Hematopoietic multipotent progenitor cell treated with erythropoietin and hydrocortisone succinate and interleukin-3 and kit ligand, for 8 days (in vitro differentiated cells): Measurements from ENCODE around the gene MEGF6.

Experiments used
- DNase-seq: peaks from one replicate; pipeline ENCODE4 v3.0.0-alpha.2; 2015

The MEGF6 gene

GRCh38 chr1:3515774-3516480 is 95.4 kb downstream of the MEGF6 start:
- DNase-seq = peak; percentile 63

- DNase-seq = no peak
These were observed 96.0 kb downstream of the MEGF6 start for GRCh38 chr1:3515272-3515671.

GRCh38 chr1:3514404-3514803 is 96.9 kb downstream of the MEGF6 start:
- no peak for DNase-seq

GRCh38 chr1:3511856-3512255 is 99.5 kb downstream of the MEGF6 start:
- DNase-seq = no peak

GRCh38 chr1:3511306-3511705 is 100.0 kb downstream of the MEGF6 start:
- no peak for DNase-seq

GRCh38 chr1:3510956-3511250 is 100.4 kb downstream of the MEGF6 start:
- no peak for DNase-seq

GRCh38 chr1:3510136-3510955 is 101.0 kb downstream of the MEGF6 start:
- DNase-seq = no peak

- no peak for DNase-seq
These were observed 101.6 kb downstream of the MEGF6 start for GRCh38 chr1:3509721-3510120.

GRCh38 chr1:3508757-3509415 is 102.4 kb downstream of the MEGF6 start:
- no peak for DNase-seq

GRCh38 chr1:3507636-3508275 is 103.6 kb downstream of the MEGF6 start:
- no peak for DNase-seq

GRCh38 chr1:3506943-3507342 is 104.4 kb downstream of the MEGF6 start:
- DNase-seq = no peak

- DNase-seq = no peak
These were observed 105.3 kb downstream of the MEGF6 start for GRCh38 chr1:3506041-3506440.

GRCh38 chr1:3505161-3505560 is 106.1 kb downstream of the MEGF6 start:
- DNase-seq = no peak

- DNase-seq = no peak
These were observed 106.5 kb downstream of the MEGF6 start for GRCh38 chr1:3504822-3505153.

GRCh38 chr1:3504151-3504821 is 107.0 kb downstream of the MEGF6 start:
- DNase-seq = no peak

GRCh38 chr1:3503525-3503886 is 107.8 kb downstream of the MEGF6 start:
- DNase-seq = no peak

GRCh38 chr1:3502641-3503524 is 108.4 kb downstream of the MEGF6 start:
- DNase-seq = no peak

GRCh38 chr1:3501856-3502640 is 109.3 kb downstream of the MEGF6 start:
- DNase-seq = peak; percentile 10

- no peak for DNase-seq
These were observed 109.9 kb downstream of the MEGF6 start for GRCh38 chr1:3501437-3501836.

- no peak for DNase-seq
These were observed 111.0 kb downstream of the MEGF6 start for GRCh38 chr1:3500265-3500835.

GRCh38 chr1:3499611-3500010 is 111.7 kb downstream of the MEGF6 start:
- DNase-seq = no peak
